GM20000 (cell line): ENCODE data around the gene PTCHD1.
A peak's percentile ranks its signal among the peaks of the same experiment; 100 is the strongest.

ENCODE experiments used
- DNase-seq: peaks from one replicate; pipeline ENCODE4 v3.0.0; 2012; ENCODE audit warnings: low spot score
- CTCF ChIP-seq: IDR thresholded peaks from 2 replicates; pipeline ENCODE4 v1.5.1; 2012; ENCODE audit warnings: mild to moderate bottlenecking, control low read depth; ENCODE audit errors: extremely low read depth, missing control alignments

The PTCHD1 gene

DNA sequence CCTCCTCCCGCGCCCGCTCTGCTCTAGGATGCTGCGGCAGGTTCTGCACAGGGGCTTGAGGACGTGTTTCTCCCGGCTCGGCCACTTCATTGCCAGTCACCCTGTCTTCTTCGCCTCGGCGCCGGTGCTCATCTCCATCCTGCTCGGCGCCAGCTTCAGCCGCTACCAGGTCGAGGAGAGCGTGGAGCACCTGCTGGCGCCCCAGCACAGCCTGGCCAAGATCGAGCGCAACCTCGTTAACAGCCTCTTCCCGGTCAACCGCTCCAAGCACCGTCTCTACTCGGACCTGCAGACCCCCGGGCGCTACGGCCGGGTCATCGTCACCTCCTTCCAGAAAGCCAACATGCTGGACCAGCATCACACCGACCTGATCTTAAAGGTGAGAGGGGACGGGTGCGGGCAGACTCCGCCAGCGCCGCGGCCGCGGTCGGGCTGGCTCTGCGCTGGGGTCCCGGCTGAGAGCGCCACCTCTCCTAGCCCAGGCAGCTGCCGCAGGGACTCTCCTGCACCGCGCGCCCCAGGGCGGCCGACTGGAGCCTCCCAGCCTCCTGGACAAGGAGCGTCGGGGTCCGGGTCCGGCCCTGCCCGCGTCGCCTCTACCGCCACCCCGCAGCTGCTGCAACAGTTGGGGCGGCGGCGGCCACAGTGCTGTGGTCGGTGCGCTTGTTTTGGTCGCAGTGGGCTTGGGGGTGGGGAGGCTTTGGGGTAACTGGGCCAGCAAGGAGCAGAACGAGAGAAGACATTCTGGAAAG lies at the start of gene PTCHD1:
TSS of gene PTCHD1 (plus strand) at position 2 of the 752 bp plus-strand sequence. CDS start at position 29, 27 bp downstream.
- DNase-seq: peak; percentile 9
- TF ChIP-seq CTCF: no peak

DNA sequence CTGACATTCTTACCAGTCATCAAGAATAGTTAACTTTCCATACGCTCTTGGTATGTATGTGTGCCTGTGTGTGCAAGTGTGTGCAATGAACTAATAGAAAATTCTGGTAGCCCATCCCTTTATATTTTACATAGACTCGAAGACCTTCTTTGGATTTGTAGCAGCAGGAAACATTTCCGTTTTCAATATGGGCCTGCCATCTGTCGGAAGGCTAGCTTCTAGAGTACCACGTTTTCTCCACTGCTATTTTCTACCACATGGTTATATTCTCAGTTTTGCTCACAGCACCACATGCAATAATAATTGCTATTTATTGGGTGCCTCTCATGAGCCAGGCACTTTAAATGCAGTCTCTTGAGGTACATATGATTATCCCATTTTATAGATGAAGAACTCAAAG lies 47.9 kb upstream of the PTCHD1 start:
- TF ChIP-seq CTCF: no peak
- no peak for DNase-seq

- no peak for TF ChIP-seq CTCF
- DNase-seq: no peak
Observed at GRCh38 chrX:23287191-23287725, 47.4 kb upstream of the PTCHD1 start.

- TF ChIP-seq CTCF: no peak
- DNase-seq: no peak
Observed at GRCh38 chrX:23292354-23292987, 42.2 kb upstream of the PTCHD1 start.

- TF ChIP-seq CTCF: no peak
- no peak for DNase-seq
Observed at GRCh38 chrX:23292988-23293651, 41.5 kb upstream of the PTCHD1 start.

DNA sequence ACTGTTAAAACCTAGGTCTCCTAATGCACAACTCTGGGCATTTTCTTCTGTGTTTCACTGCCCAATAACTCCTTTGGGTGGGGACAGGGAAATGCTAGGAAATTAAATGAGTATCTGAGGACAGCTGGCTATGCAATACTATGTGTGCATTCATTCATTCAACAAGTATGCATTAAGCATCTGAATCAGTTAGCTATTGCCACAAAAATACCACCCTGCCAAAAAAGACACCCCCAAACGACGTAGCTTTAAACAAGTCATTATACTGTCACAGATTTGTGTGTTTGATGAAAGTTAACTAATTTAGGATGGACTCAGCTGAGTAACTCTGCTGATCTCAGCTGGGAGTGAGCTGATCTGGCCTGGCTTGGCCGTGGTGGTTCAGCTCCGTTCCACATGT lies 29.8 kb upstream of the PTCHD1 start:
- no peak for TF ChIP-seq CTCF
- no peak for DNase-seq

- TF ChIP-seq CTCF: no peak
- no peak for DNase-seq
Observed at GRCh38 chrX:23311731-23312130, 22.9 kb upstream of the PTCHD1 start.
